H9 (cell line): ENCODE measurements around the gene USP7. TPM values are rescaled to one million over a fixed set of nuclear protein-coding genes. Genes with fewer than 3 reads are reported as not detected.
A peak's percentile ranks its signal among the peaks of the same experiment; 100 is the strongest.

Source experiments
- DNase-seq: peaks from one replicate; pipeline ENCODE4 v3.0.0-alpha.2; 2017
- H2AFZ ChIP-seq: one replicate; pipeline ENCODE4 v1.6.1; 2013; ENCODE audit warnings: mild to moderate bottlenecking, low read length, control low read depth, moderate library complexity
- H2AK5ac ChIP-seq: 2 replicates; pipeline ENCODE4 v1.6.1; 2013; ENCODE audit warnings: low read length, control low read depth, mixed read lengths; ENCODE audit not compliant: insufficient read length
- H2BK120ac ChIP-seq: one replicate; pipeline ENCODE4 v1.6.1; 2013; ENCODE audit warnings: low read depth, mild to moderate bottlenecking, low read length, control low read depth, inconsistent platforms; ENCODE audit not compliant: poor library complexity, severe bottlenecking
- H2BK12ac ChIP-seq: 2 replicates; pipeline ENCODE4 v1.6.1; 2013; ENCODE audit warnings: low read length, control low read depth, mixed read lengths, low read depth; ENCODE audit not compliant: insufficient read length
- H2BK15ac ChIP-seq: 2 replicates; pipeline ENCODE4 v1.6.1; 2013; ENCODE audit warnings: low read depth, low read length, control low read depth
- H2BK20ac ChIP-seq: one replicate; pipeline ENCODE4 v1.6.1; 2013; ENCODE audit warnings: low read depth, mild to moderate bottlenecking, low read length, control low read depth, inconsistent platforms; ENCODE audit not compliant: poor library complexity, severe bottlenecking
- H2BK5ac ChIP-seq: 2 replicates; pipeline ENCODE4 v1.6.1; 2013; ENCODE audit warnings: low read length, control low read depth, mixed read lengths; ENCODE audit not compliant: insufficient read length
- H3K14ac ChIP-seq: 2 replicates; pipeline ENCODE4 v1.6.1; 2013; ENCODE audit warnings: low read length, control low read depth; ENCODE audit not compliant: insufficient read depth
- H3K18ac ChIP-seq: 2 replicates; pipeline ENCODE4 v1.6.1; 2013; ENCODE audit warnings: low read depth, mild to moderate bottlenecking, mixed read lengths, low read length, control low read depth; ENCODE audit not compliant: insufficient read length
- H3K23ac ChIP-seq: 2 replicates; pipeline ENCODE4 v1.6.1; 2013; ENCODE audit warnings: low read length, control low read depth, mixed read lengths, low read depth; ENCODE audit not compliant: insufficient read length
- H3K23me2 ChIP-seq: 2 replicates; pipeline ENCODE4 v1.6.1; 2013; ENCODE audit warnings: low read depth, mild to moderate bottlenecking, mixed read lengths, low read length, control low read depth; ENCODE audit not compliant: insufficient read length, poor library complexity, severe bottlenecking
- H3K27ac ChIP-seq: 2 replicates; pipeline ENCODE4 v1.5.1; 2013; ENCODE audit warnings: low read length, control low read depth, mixed read lengths, low read depth; ENCODE audit not compliant: insufficient read length
- H3K27me3 ChIP-seq: 2 replicates; pipeline ENCODE4 v1.6.1; 2013; ENCODE audit warnings: low read length, control low read depth, inconsistent platforms; ENCODE audit not compliant: insufficient read depth
- H3K4ac ChIP-seq: 2 replicates; pipeline ENCODE4 v1.6.1; 2013; ENCODE audit warnings: low read depth, mild to moderate bottlenecking, control low read depth, inconsistent platforms, low read length, moderate library complexity
- H3K4me1 ChIP-seq: 2 replicates; pipeline ENCODE4 v1.6.1; 2013; ENCODE audit warnings: low read length, control low read depth, inconsistent platforms; ENCODE audit not compliant: insufficient read depth
- H3K4me2 ChIP-seq: 2 replicates; pipeline ENCODE4 v1.6.1; 2013; ENCODE audit warnings: low read length, control low read depth, mixed read lengths; ENCODE audit not compliant: insufficient read length, insufficient read depth
- H3K56ac ChIP-seq: 2 replicates; pipeline ENCODE4 v1.6.1; 2013; ENCODE audit warnings: low read depth, mild to moderate bottlenecking, mixed read lengths, low read length, control low read depth; ENCODE audit not compliant: insufficient read length
- H3K79me1 ChIP-seq: 2 replicates; pipeline ENCODE4 v1.6.1; 2013; ENCODE audit warnings: low read depth, mild to moderate bottlenecking, moderate library complexity, low read length, control low read depth, inconsistent platforms; ENCODE audit not compliant: insufficient read depth, poor library complexity, severe bottlenecking
- H3K79me2 ChIP-seq: 2 replicates; pipeline ENCODE4 v1.6.1; 2013; ENCODE audit warnings: low read length, control low read depth, inconsistent platforms; ENCODE audit not compliant: insufficient read depth
- H3K9ac ChIP-seq: 2 replicates; pipeline ENCODE4 v1.6.1; 2013; ENCODE audit warnings: low read length, control low read depth, mixed read lengths; ENCODE audit not compliant: insufficient read length; ENCODE audit errors: extremely low read depth
- H3K9me3 ChIP-seq: one replicate; pipeline ENCODE4 v1.6.1; 2013; ENCODE audit warnings: low read depth, low read length, inconsistent platforms; ENCODE audit not compliant: control insufficient read depth
- H3T11ph ChIP-seq: one replicate; pipeline ENCODE4 v1.6.1; 2013; ENCODE audit warnings: mild to moderate bottlenecking, low read length, control low read depth, inconsistent platforms
- H4K20me1 ChIP-seq: one replicate; pipeline ENCODE4 v1.6.1; 2013; ENCODE audit not compliant: control insufficient read depth, insufficient read length, insufficient read depth
- H4K5ac ChIP-seq: 2 replicates; pipeline ENCODE4 v1.6.1; 2013; ENCODE audit warnings: low read depth, mild to moderate bottlenecking, mixed read lengths, low read length, control low read depth; ENCODE audit not compliant: insufficient read length
- H4K8ac ChIP-seq: replicated peaks from 2 replicates; pipeline ENCODE4 v1.6.1; 2013; ENCODE audit warnings: low read length, control low read depth, mixed read lengths, low read depth; ENCODE audit not compliant: insufficient read length
- H4K91ac ChIP-seq: 2 replicates; pipeline ENCODE4 v1.6.1; 2013; ENCODE audit warnings: low read depth, mild to moderate bottlenecking, moderate library complexity, mixed read lengths, low read length, control low read depth; ENCODE audit not compliant: insufficient read length
- H3K27ac Mint-ChIP-seq, 3 experiments: 2 replicates in 2 of 3; 3 replicates in 1 of 3; pipeline ENCODE4 v1.8.0; 2020 to 2021; ENCODE audit warnings: mixed read lengths in 3 of 3, mild to moderate bottlenecking in 1 of 3, moderate library complexity in 1 of 3
- H3K27me3 Mint-ChIP-seq: 2 replicates; pipeline ENCODE4 v1.8.0; 2021; ENCODE audit warnings: low read depth, mild to moderate bottlenecking, moderate library complexity, mixed read lengths
- H3K36me3 Mint-ChIP-seq, 3 experiments: 2 replicates in 2 of 3; 3 replicates in 1 of 3; pipeline ENCODE4 v1.8.0; 2020 to 2021; ENCODE audit warnings: low read depth in 3 of 3, mixed read lengths in 3 of 3; ENCODE audit not compliant: insufficient read depth in 1 of 3
- H3K4me1 Mint-ChIP-seq, 2 experiments: 2 replicates each; pipeline ENCODE4 v1.8.0; 2020; ENCODE audit warnings: mixed read lengths in 2 of 2
- H3K4me3 Mint-ChIP-seq, 2 experiments: 2 replicates in 1 of 2; 3 replicates in 1 of 2; pipeline ENCODE4 v1.8.0; 2020 to 2021; ENCODE audit warnings: mild to moderate bottlenecking in 2 of 2, mixed read lengths in 2 of 2, moderate library complexity in 1 of 2
- H3K9me3 Mint-ChIP-seq, 2 experiments: 2 replicates in 1 of 2; 3 replicates in 1 of 2; pipeline ENCODE4 v1.8.0; 2020; ENCODE audit warnings: mild to moderate bottlenecking in 2 of 2, mixed read lengths in 2 of 2, moderate library complexity in 1 of 2
- CTCF ChIP-seq: fragments of 200-600 bp; sonication (generic); conservative IDR thresholded peaks from 3 replicates; pipeline ENCODE4 v1.8.0; 2021; ENCODE audit warnings: antibody characterized with exemption, mild to moderate bottlenecking
- WGBS: extraction: QIAGEN DNeasy Blood & Tissue Kit; methylation state at CpG from one replicate; pipeline ENCODE4 v1.1.7; 2013; ENCODE audit warnings: missing lambda C conversion rate, low lambda C conversion rate, mixed read lengths; ENCODE audit not compliant: insufficient read length; ENCODE audit errors: extremely low coverage; 5-methylcytosine and 5-hydroxymethylcytosine counted together
- total RNA-seq: library from RNA; stranded (reverse); gene quantifications from 2 replicates; pipeline ENCODE4 v1.2.1, GENCODE V29; 2021

The USP7 gene
- total RNA-seq, 1 experiment from 2014 or later = 192 TPM

- no peak overlapping the region for H2BK120ac ChIP-seq
- no peak overlapping the region for H3K18ac ChIP-seq
- no peaks in the 10 kb centered on the region for H3K9me3 ChIP-seq
- no peaks in the 10 kb centered on the region for H3K23me2 ChIP-seq
- TF ChIP-seq CTCF = no peak
- H3K9ac ChIP-seq = no peak overlapping the region
- H3K27ac Mint-ChIP-seq = peak overlapping the region; percentile 0 to 68 (median 15); a peak in 3 of 7 replicates
- H3K27me3 ChIP-seq = no peaks in the 10 kb centered on the region
- no peak overlapping the region for H3K14ac ChIP-seq
- no peaks in the 10 kb centered on the region for H3K9me3 Mint-ChIP-seq
- H3K79me1 ChIP-seq = no peaks in the 10 kb centered on the region
- no peak overlapping the region for H2BK12ac ChIP-seq
- no peak overlapping the region for H4K8ac ChIP-seq
- no peaks in the 10 kb centered on the region for H4K20me1 ChIP-seq
- H3K4me3 Mint-ChIP-seq = no peak overlapping the region
- H3T11ph ChIP-seq = no peak overlapping the region
- no peak overlapping the region for H4K91ac ChIP-seq
- H2BK15ac ChIP-seq = no peak overlapping the region
- H2AK5ac ChIP-seq = no peak overlapping the region
- peaks cover 3% of the 10 kb centered on the region in 2 experiments for H3K4me1 Mint-ChIP-seq
- H3K27me3 Mint-ChIP-seq = no peaks in the 10 kb centered on the region
- no peak overlapping the region for H3K56ac ChIP-seq
- H2BK5ac ChIP-seq = no peak overlapping the region
- no peaks in the 10 kb centered on the region for H3K4me1 ChIP-seq
- DNase-seq = no peak
- H3K79me2 ChIP-seq = peaks cover 17% of the 10 kb centered on the region; the same call in 1 of the 2 replicates
- no peak overlapping the region for H2AFZ ChIP-seq
- no peak overlapping the region for H4K5ac ChIP-seq
- WGBS = no CpG with 5 or more reads among the region's 4 CpGs
- H2BK20ac ChIP-seq = no peak overlapping the region
- peak overlapping the region; percentile 62 for H3K23ac ChIP-seq
- H3K27ac ChIP-seq = no peak overlapping the region
- no peak overlapping the region for H3K4me2 ChIP-seq
- H3K36me3 Mint-ChIP-seq = peaks cover 49 to 82% (median 67%) of the 10 kb centered on the region in 3 experiments; a peak in 6 of 7 replicates
- H3K4ac ChIP-seq = no peak overlapping the region
Measured at GRCh38 chr16:8924214-8924613, 39.5 kb downstream of the USP7 start.
